GM12878 (cell line): ENCODE measurements around the gene NR6A1.

Experiments
- NFIC ChIP-seq: IDR thresholded peaks from 2 replicates; pipeline ENCODE4 v1.6.1; 2012; ENCODE audit warnings: low read depth, mild to moderate bottlenecking, inconsistent platforms, low read length, moderate library complexity
- SMC3 ChIP-seq: IDR thresholded peaks from 2 replicates; pipeline ENCODE4 v1.6.1; 2011; ENCODE audit warnings: low read length, improper control_type of control experiment, borderline replicate concordance

DNA sequence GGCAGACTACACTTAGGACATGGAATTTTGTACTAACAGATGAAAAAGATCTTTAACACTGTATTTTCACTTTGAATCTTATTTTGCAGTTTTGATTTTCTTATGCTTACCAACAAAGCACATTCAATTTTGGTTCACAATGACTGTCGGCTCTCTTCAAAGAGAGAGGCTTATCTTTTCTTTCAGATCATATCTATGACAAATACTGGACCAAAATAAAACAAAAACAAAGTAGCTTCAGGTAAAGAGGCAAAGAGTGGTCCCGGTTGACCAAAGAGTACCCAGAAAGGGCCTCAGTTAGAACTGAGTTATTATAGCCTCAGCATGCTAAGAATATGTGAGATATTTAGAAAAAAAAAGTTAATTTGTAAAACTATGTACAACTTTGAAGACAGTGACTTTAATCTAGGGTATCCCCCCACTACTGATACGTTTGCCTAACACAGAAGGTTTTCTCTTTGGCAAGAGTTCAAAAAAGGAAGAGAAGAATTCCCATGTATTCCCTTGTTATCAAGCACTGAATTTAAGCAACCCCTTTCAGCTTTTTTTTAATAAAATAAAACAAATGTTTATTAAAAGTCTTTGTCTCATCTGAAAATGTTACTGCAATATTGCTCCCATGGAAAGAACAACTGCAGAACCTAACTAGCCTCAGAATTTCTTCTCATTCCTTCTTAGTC, 50.5 kb downstream of the NR6A1 start:
- TF ChIP-seq SMC3 = no peak
- no peak for TF ChIP-seq NFIC
